ENCODE measurements around the gene GABRG3.
A peak's percentile ranks its signal among the peaks of the same experiment; 100 is the strongest.

Gene GABRG3

GRCh38 chr15:26970712-26971210 lies at the start of gene GABRG3:
GABRG3 (plus strand) TSS chr15:26971181.
- DNase-seq, result peak in 6 of 10 donors; percentile 47 to 91 (median 72)
- intact Hi-C loops (cut with DNase I), result no loop called here

GRCh38 chr15:26921433-26921832 lies 49.5 kb upstream of the GABRG3 start:
- no peak for DNase-seq
- intact Hi-C loops (cut with DNase I), result no loop called here

- DNase-seq, result no peak
- intact Hi-C loops (cut with DNase I), result no loop called here
Measured at GRCh38 chr15:26926081-26926480, 44.9 kb upstream of the GABRG3 start.

- intact Hi-C loops (cut with DNase I), result no loop called here
- DNase-seq, result no peak
Measured at GRCh38 chr15:26928051-26928450, 42.9 kb upstream of the GABRG3 start.

GRCh38 chr15:26929588-26929987 lies 41.4 kb upstream of the GABRG3 start:
- no peak for DNase-seq
- intact Hi-C loops (cut with DNase I), result no loop called here

- intact Hi-C loops (cut with DNase I), result no loop called here
- DNase-seq, result no peak
Measured at GRCh38 chr15:26934848-26935247, 36.1 kb upstream of the GABRG3 start.

GRCh38 chr15:26935322-26935721 lies 35.7 kb upstream of the GABRG3 start:
- DNase-seq, result peak in 1 of 10 donors; percentile 43
- intact Hi-C loops (cut with DNase I), result no loop called here

GRCh38 chr15:26936502-26936901 lies 34.5 kb upstream of the GABRG3 start:
- intact Hi-C loops (cut with DNase I), result no loop called here
- peak in 2 of 10 donors; percentile 65 to 72 for DNase-seq

- peak in 3 of 10 donors; percentile 59 to 73 (median 72) for DNase-seq
- intact Hi-C loops (cut with DNase I), result no loop called here
Measured at GRCh38 chr15:26937134-26937533, 33.8 kb upstream of the GABRG3 start.

GRCh38 chr15:26939398-26939797 lies 31.6 kb upstream of the GABRG3 start:
- intact Hi-C loops (cut with DNase I), result no loop called here
- peak in 1 of 10 donors; percentile 47 for DNase-seq

- DNase-seq, result peak in 1 of 10 donors; percentile 62
- intact Hi-C loops (cut with DNase I), result no loop called here
Measured at GRCh38 chr15:26941489-26941888, 29.5 kb upstream of the GABRG3 start.

- DNase-seq, result no peak
- intact Hi-C loops (cut with DNase I), result no loop called here
Measured at GRCh38 chr15:26943866-26944265, 27.1 kb upstream of the GABRG3 start.

- no peak for DNase-seq
- intact Hi-C loops (cut with DNase I), result no loop called here
Measured at GRCh38 chr15:26945046-26945445, 25.9 kb upstream of the GABRG3 start.

GRCh38 chr15:26950001-26950400 lies 21.0 kb upstream of the GABRG3 start:
- no peak for DNase-seq
- intact Hi-C loops (cut with DNase I), result no loop called here

GRCh38 chr15:26954403-26954802 lies 16.6 kb upstream of the GABRG3 start:
- intact Hi-C loops (cut with DNase I), result no loop called here
- no peak for DNase-seq

- peak in 7 of 10 donors; percentile 56 to 94 (median 74) for DNase-seq
Measured at GRCh38 chr15:26967719-26968269, 3.2 kb upstream of the GABRG3 start.

GRCh38 chr15:26968806-26969205 lies 2.2 kb upstream of the GABRG3 start:
- DNase-seq, result no peak
- intact Hi-C loops (cut with DNase I), result no loop called here

More at GRCh38 chr15:26967719-26968269, 3.2 kb upstream of the GABRG3 start:
- intact Hi-C loops (cut with DNase I), result no loop called here

GRCh38 chr15:26971271-26972018 lies 464 bp downstream of the GABRG3 start:
- intact Hi-C loops (cut with DNase I), result no loop called here
- DNase-seq, result peak in 5 of 10 donors; percentile 34 to 92 (median 84)

GRCh38 chr15:26972636-26973035 lies 1.7 kb downstream of the GABRG3 start:
- intact Hi-C loops (cut with DNase I), result no loop called here
- DNase-seq, result peak in 3 of 10 donors; percentile 25 to 85 (median 44)

GRCh38 chr15:26974120-26974780 lies 3.3 kb downstream of the GABRG3 start:
- intact Hi-C loops (cut with DNase I), result no loop called here
- no peak for DNase-seq

GRCh38 chr15:26981492-26981891 lies 10.5 kb downstream of the GABRG3 start:
- intact Hi-C loops (cut with DNase I), result no loop called here
- no peak for DNase-seq

Data from posterior cingulate gyrus (tissue), 11 donors.